Neural cell (in vitro differentiated cells): ENCODE data around the gene ZNF75A. TPM values are rescaled to one million over a fixed set of nuclear protein-coding genes. Genes with fewer than 3 reads are reported as not detected.

ENCODE experiments used
- H2AFZ ChIP-seq: fragments of 200-600, 300-800 bp; sonication (generic), shearing (Covaris generic); 2 replicates; pipeline ENCODE4 v1.6.0; 2014; ENCODE audit warnings: low read depth, mild to moderate bottlenecking, antibody characterized with exemption, low read length, moderate library complexity
- H3F3A ChIP-seq: fragments of 200-600 bp; shearing (Covaris generic); 2 replicates; pipeline ENCODE4 v1.6.1; 2016; ENCODE audit warnings: mild to moderate bottlenecking, moderate library complexity, mixed read lengths, antibody characterized with exemption, low read length; ENCODE audit not compliant: insufficient read depth, poor library complexity, severe bottlenecking
- H3K27ac ChIP-seq: fragments of 200-600, 300-800 bp; sonication (generic), shearing (Covaris generic); 2 replicates; pipeline ENCODE4 v1.5.1; 2014; ENCODE audit warnings: mild to moderate bottlenecking, low read length, moderate library complexity
- H3K27me3 ChIP-seq: fragments of 300-800, 200-600 bp; sonication (generic), shearing (Covaris generic); 2 replicates; pipeline ENCODE4 v1.6.0; 2014; ENCODE audit warnings: mild to moderate bottlenecking, low read depth, low read length, moderate library complexity; ENCODE audit not compliant: insufficient read depth
- H3K36me3 ChIP-seq: fragments of 300-800, 200-600 bp; sonication (generic), shearing (Covaris generic); 2 replicates; pipeline ENCODE4 v1.5.1; 2014; ENCODE audit warnings: mild to moderate bottlenecking, antibody characterized with exemption, low read length, moderate library complexity; ENCODE audit not compliant: insufficient read depth
- H3K4me2 ChIP-seq: fragments of 300-800, 200-600 bp; sonication (generic), shearing (Covaris generic); 2 replicates; pipeline ENCODE4 v1.6.0; 2014; ENCODE audit warnings: mild to moderate bottlenecking, low read length
- H3K4me3 ChIP-seq: fragments of 300-800, 200-600 bp; sonication (generic), shearing (Covaris generic); 2 replicates; pipeline ENCODE4 v1.5.1; 2014; ENCODE audit warnings: mild to moderate bottlenecking, low read length, moderate library complexity
- H3K79me2 ChIP-seq: fragments of 200-600 bp; shearing (Covaris generic); replicated peaks from 2 replicates; pipeline ENCODE4 v1.6.0; 2014; ENCODE audit warnings: mild to moderate bottlenecking, low read length, moderate library complexity; ENCODE audit not compliant: insufficient read depth
- H3K9ac ChIP-seq: fragments of 300-800, 200-600 bp; sonication (generic), shearing (Covaris generic); 2 replicates; pipeline ENCODE4 v1.6.1; 2016; ENCODE audit warnings: mild to moderate bottlenecking, low read length, mixed read lengths
- H3K9me2 ChIP-seq: fragments of 200-600 bp; shearing (Covaris generic); 2 replicates; pipeline ENCODE4 v1.6.1; 2016; ENCODE audit warnings: mild to moderate bottlenecking, low read length, mixed read lengths; ENCODE audit not compliant: insufficient read depth
- H3K9me3 ChIP-seq: fragments of 200-600, 300-800 bp; sonication (generic), shearing (Covaris generic); 2 replicates; pipeline ENCODE4 v1.6.1; 2016; ENCODE audit warnings: mild to moderate bottlenecking, mixed run types, low read length, moderate library complexity, mixed read lengths
- H4K20me1 ChIP-seq: fragments of 200-600 bp; shearing (Covaris generic); 2 replicates; pipeline ENCODE4 v1.6.1; 2016; ENCODE audit warnings: mild to moderate bottlenecking, mixed run types; ENCODE audit not compliant: insufficient read depth
- CTCF ChIP-seq: fragments of 450-650 bp; IDR thresholded peaks from 2 replicates; pipeline ENCODE4 v1.5.1; 2014; ENCODE audit warnings: antibody characterized with exemption, mild to moderate bottlenecking, moderate library complexity; ENCODE audit not compliant: poor library complexity, severe bottlenecking
- EP300 ChIP-seq: fragments of 450-650 bp; conservative IDR thresholded peaks from 2 replicates; pipeline ENCODE4 v1.6.1; 2014; ENCODE audit warnings: antibody characterized with exemption, mild to moderate bottlenecking, moderate library complexity; ENCODE audit not compliant: poor library complexity, severe bottlenecking
- EZH2 ChIP-seq: fragments of 200-600, 300-800 bp; shearing (Covaris generic), sonication (generic); IDR thresholded peaks from 2 replicates; pipeline ENCODE4 v1.6.1; 2014; ENCODE audit warnings: antibody characterized with exemption, low read length, borderline replicate concordance, mild to moderate bottlenecking; ENCODE audit not compliant: insufficient read depth, poor library complexity, severe bottlenecking
- MXI1 ChIP-seq: fragments of 450-650 bp; conservative IDR thresholded peaks from 2 replicates; pipeline ENCODE4 v1.6.1; 2014; ENCODE audit warnings: antibody characterized with exemption, mild to moderate bottlenecking; ENCODE audit not compliant: poor library complexity, severe bottlenecking
- POLR2AphosphoS5 ChIP-seq: IDR thresholded peaks from 2 replicates; pipeline ENCODE4 v1.6.1; 2012
- RAD21 ChIP-seq: fragments of 450-650 bp; conservative IDR thresholded peaks from 2 replicates; pipeline ENCODE4 v1.6.1; 2014; ENCODE audit warnings: antibody characterized with exemption, mild to moderate bottlenecking, moderate library complexity
- REST ChIP-seq: IDR thresholded peaks from 2 replicates; pipeline ENCODE4 v1.6.1; 2012; ENCODE audit warnings: borderline replicate concordance
- SMC3 ChIP-seq: fragments of 450-650 bp; conservative IDR thresholded peaks from 2 replicates; pipeline ENCODE4 v1.6.1; 2014; ENCODE audit warnings: antibody characterized with exemption, mild to moderate bottlenecking, moderate library complexity; ENCODE audit not compliant: poor library complexity
- TAF1 ChIP-seq: IDR thresholded peaks from 2 replicates; pipeline ENCODE4 v1.6.1; 2012; ENCODE audit warnings: low read depth
- polyA plus RNA-seq: library from polyadenylated mRNA; depleted of rRNA; stranded (reverse); fragments of >200 nt; gene quantifications from 2 replicates; pipeline ENCODE4 v1.2.3, GENCODE V29; 2014

Gene ZNF75A
- polyA plus RNA-seq, 1 donor from 2014 or later: 76.0 TPM

- H3K27ac ChIP-seq: no peak overlapping the region
- H3K79me2 ChIP-seq: peaks cover 16% of the 10 kb centered on the region
- TF ChIP-seq POLR2AphosphoS5: no peak
- no peak for TF ChIP-seq SMC3
- TF ChIP-seq EZH2: no peak
- TF ChIP-seq RAD21: no peak
- no peak for TF ChIP-seq CTCF
- no peak for TF ChIP-seq MXI1
- no peak for TF ChIP-seq REST
- TF ChIP-seq TAF1: no peak
- TF ChIP-seq EP300: no peak
- H3F3A ChIP-seq: no peaks in the 10 kb centered on the region
- H3K4me2 ChIP-seq: no peak overlapping the region
- H3K27me3 ChIP-seq: no peaks in the 10 kb centered on the region
- no peak overlapping the region for H3K9ac ChIP-seq
- no peaks in the 10 kb centered on the region for H3K9me2 ChIP-seq
- H3K4me3 ChIP-seq: no peak overlapping the region
- H4K20me1 ChIP-seq: no peaks in the 10 kb centered on the region
- no peak overlapping the region for H2AFZ ChIP-seq
- H3K9me3 ChIP-seq: peaks cover 7% of the 10 kb centered on the region
- peaks cover 37% of the 10 kb centered on the region for H3K36me3 ChIP-seq
Measured at GRCh38 chr16:3292604-3293003, 12.7 kb upstream of the ZNF75A start.

- no peak overlapping the region for H3K9ac ChIP-seq
- H3K79me2 ChIP-seq: peaks cover 15% of the 10 kb centered on the region
- no peak overlapping the region for H3K4me3 ChIP-seq
- no peak overlapping the region for H3K4me2 ChIP-seq
- TF ChIP-seq POLR2AphosphoS5 (no peak), MXI1 (no peak), TAF1 (no peak), EZH2 (no peak), SMC3 (no peak), CTCF (no peak), REST (no peak), EP300 (no peak)
- peaks cover under 1% of the 10 kb centered on the region for H3K9me3 ChIP-seq
- H3K27ac ChIP-seq: no peak overlapping the region
- H3K9me2 ChIP-seq: no peaks in the 10 kb centered on the region
- H3K36me3 ChIP-seq: peaks cover 33% of the 10 kb centered on the region
- no peaks in the 10 kb centered on the region for H3K27me3 ChIP-seq
- H4K20me1 ChIP-seq: no peaks in the 10 kb centered on the region
- H2AFZ ChIP-seq: no peak overlapping the region
- H3F3A ChIP-seq: no peaks in the 10 kb centered on the region
Measured at GRCh38 chr16:3295209-3295608, 10.1 kb upstream of the ZNF75A start.
